ENCODE data around the gene DCAKD. TPM values are rescaled to one million over a fixed set of nuclear protein-coding genes. Genes with fewer than 3 reads are reported as not detected.

DCAKD gene
- total RNA-seq, 2 donors from 2014 or later, result 13.5 to 20.3 TPM

GRCh38 chr17:45032174-45032541 is 19.3 kb downstream of the DCAKD start:
- ATAC-seq, result no peak
- Mint-ChIP-seq H3K27me3 (no peaks in the 10 kb centered on the region), H3K27ac (no peak overlapping the region), H3K36me3 (ENCODE audit: low read depth) (peaks cover 4% of the 10 kb centered on the region), H3K4me3 (no peak overlapping the region), H3K4me1 (peaks cover 5% of the 10 kb centered on the region)
- no peaks in the 10 kb centered on the region for H3K9me3 ChIP-seq (ENCODE audit: control insufficient read depth, low read length, poor library complexity, severe bottlenecking)
- no peak for DNase-seq

- Mint-ChIP-seq H3K4me1 (peaks cover 5% of the 10 kb centered on the region), H3K4me3 (no peak overlapping the region), H3K27ac (no peak overlapping the region), H3K36me3 (ENCODE audit: low read depth) (peaks cover 4% of the 10 kb centered on the region), H3K27me3 (no peaks in the 10 kb centered on the region)
- no peaks in the 10 kb centered on the region for H3K9me3 ChIP-seq (ENCODE audit: control insufficient read depth, low read length, poor library complexity, severe bottlenecking)
- ATAC-seq (no peak), DNase-seq (no peak)
These were observed 19.9 kb downstream of the DCAKD start for GRCh38 chr17:45031231-45032173.

- DNase-seq (no peak), ATAC-seq (no peak)
- Mint-ChIP-seq H3K4me3 (no peak overlapping the region), H3K27me3 (no peaks in the 10 kb centered on the region), H3K27ac (no peak overlapping the region), H3K36me3 (ENCODE audit: low read depth) (peaks cover 4% of the 10 kb centered on the region), H3K4me1 (peaks cover 5% of the 10 kb centered on the region)
- H3K9me3 ChIP-seq (ENCODE audit: control insufficient read depth, low read length, poor library complexity, severe bottlenecking), result no peaks in the 10 kb centered on the region
These were observed 20.7 kb downstream of the DCAKD start for GRCh38 chr17:45030733-45031132.

- no peak overlapping the region for H3K27ac Mint-ChIP-seq
- H3K4me3 Mint-ChIP-seq, result no peak overlapping the region
- H3K36me3 Mint-ChIP-seq (ENCODE audit: low read depth), result peaks cover 4% of the 10 kb centered on the region
These were observed 21.5 kb downstream of the DCAKD start for GRCh38 chr17:45029758-45030423.

GRCh38 chr17:45029096-45029495 is 22.3 kb downstream of the DCAKD start:
- Mint-ChIP-seq H3K36me3 (ENCODE audit: low read depth) (no peaks in the 10 kb centered on the region), H3K27ac (no peak overlapping the region), H3K27me3 (no peaks in the 10 kb centered on the region), H3K4me1 (peaks cover under 1% of the 10 kb centered on the region), H3K4me3 (no peak overlapping the region)
- DNase-seq (no peak), ATAC-seq (no peak)
- no peaks in the 10 kb centered on the region for H3K9me3 ChIP-seq (ENCODE audit: control insufficient read depth, low read length, poor library complexity, severe bottlenecking)

More at GRCh38 chr17:45029758-45030423, 21.5 kb downstream of the DCAKD start:
- Mint-ChIP-seq H3K27me3 (no peaks in the 10 kb centered on the region), H3K4me1 (peaks cover 5% of the 10 kb centered on the region)
- ATAC-seq (peak; percentile 36), DNase-seq (no peak)
- H3K9me3 ChIP-seq (ENCODE audit: control insufficient read depth, low read length, poor library complexity, severe bottlenecking), result no peaks in the 10 kb centered on the region

- Mint-ChIP-seq H3K4me3 (no peak overlapping the region), H3K27ac (no peak overlapping the region)
These were observed 28.6 kb downstream of the DCAKD start for GRCh38 chr17:45022655-45023339.

GRCh38 chr17:45022288-45022648 is 29.2 kb downstream of the DCAKD start:
- no peak for DNase-seq
- peak; percentile 3 for ATAC-seq
- no peaks in the 10 kb centered on the region for H3K9me3 ChIP-seq (ENCODE audit: control insufficient read depth, low read length, poor library complexity, severe bottlenecking)
- peaks cover 19% of the 10 kb centered on the region for H3K4me1 Mint-ChIP-seq
- no peak overlapping the region for H3K27ac Mint-ChIP-seq
- peaks cover 35% of the 10 kb centered on the region for H3K27me3 Mint-ChIP-seq
- H3K36me3 Mint-ChIP-seq (ENCODE audit: low read depth), result peaks cover 4% of the 10 kb centered on the region
- H3K4me3 Mint-ChIP-seq, result no peak overlapping the region

More at GRCh38 chr17:45022655-45023339, 28.6 kb downstream of the DCAKD start:
- peaks cover 33% of the 10 kb centered on the region for H3K27me3 Mint-ChIP-seq
- H3K9me3 ChIP-seq (ENCODE audit: control insufficient read depth, low read length, poor library complexity, severe bottlenecking), result no peaks in the 10 kb centered on the region
- H3K36me3 Mint-ChIP-seq (ENCODE audit: low read depth), result peaks cover 4% of the 10 kb centered on the region
- peaks cover 19% of the 10 kb centered on the region for H3K4me1 Mint-ChIP-seq
- no peak for DNase-seq
- ATAC-seq, result no peak

GRCh38 chr17:45021607-45022287 is 29.7 kb downstream of the DCAKD start:
- ATAC-seq (peak; percentile 87), DNase-seq (peak; percentile 53 to 69 (median 63))
- no peaks in the 10 kb centered on the region for H3K9me3 ChIP-seq (ENCODE audit: control insufficient read depth, low read length, poor library complexity, severe bottlenecking)
- H3K27me3 Mint-ChIP-seq, result peaks cover 37% of the 10 kb centered on the region
- H3K4me3 Mint-ChIP-seq, result peak overlapping the region; percentile 79
- no peak overlapping the region for H3K27ac Mint-ChIP-seq
- peaks cover 4% of the 10 kb centered on the region for H3K36me3 Mint-ChIP-seq (ENCODE audit: low read depth)
- peaks cover 19% of the 10 kb centered on the region for H3K4me1 Mint-ChIP-seq

GRCh38 chr17:45020354-45021138 is 30.9 kb downstream of the DCAKD start:
- no peaks in the 10 kb centered on the region for H3K9me3 ChIP-seq (ENCODE audit: control insufficient read depth, low read length, poor library complexity, severe bottlenecking)
- Mint-ChIP-seq H3K4me1 (peaks cover 19% of the 10 kb centered on the region), H3K27ac (peak overlapping the region; percentile 37), H3K4me3 (peak overlapping the region; percentile 79), H3K36me3 (ENCODE audit: low read depth) (peaks cover 4% of the 10 kb centered on the region), H3K27me3 (peaks cover 47% of the 10 kb centered on the region)
- ATAC-seq (no peak), DNase-seq (no peak)

- H3K9me3 ChIP-seq (ENCODE audit: control insufficient read depth, low read length, poor library complexity, severe bottlenecking), result no peaks in the 10 kb centered on the region
- Mint-ChIP-seq H3K4me3 (peak overlapping the region; percentile 92), H3K27me3 (peaks cover 47% of the 10 kb centered on the region), H3K27ac (peak overlapping the region; percentile 34), H3K36me3 (ENCODE audit: low read depth) (peaks cover 4% of the 10 kb centered on the region), H3K4me1 (peaks cover 19% of the 10 kb centered on the region)
- ATAC-seq, result peak; percentile 66
- DNase-seq, result peak in 1 of 3 donors; percentile 39
These were observed 32.4 kb downstream of the DCAKD start for GRCh38 chr17:45018848-45019711.

- ATAC-seq (no peak), DNase-seq (no peak)
- H3K4me1 Mint-ChIP-seq, result peaks cover 16% of the 10 kb centered on the region
- H3K36me3 Mint-ChIP-seq (ENCODE audit: low read depth), result peaks cover 4% of the 10 kb centered on the region
- H3K27me3 Mint-ChIP-seq, result peaks cover 47% of the 10 kb centered on the region
- no peaks in the 10 kb centered on the region for H3K9me3 ChIP-seq (ENCODE audit: control insufficient read depth, low read length, poor library complexity, severe bottlenecking)
- H3K27ac Mint-ChIP-seq, result peak overlapping the region; percentile 34
- H3K4me3 Mint-ChIP-seq, result peak overlapping the region; percentile 92
These were observed 33.0 kb downstream of the DCAKD start for GRCh38 chr17:45018514-45018847.

All from T-helper 17 cell (primary cell).